ENCODE data around the gene RAB1A.

The RAB1A gene

GRCh38 chr2:65057391-65058052, 72.4 kb downstream of the RAB1A start:
- peak; percentile 23 for DNase-seq

GRCh38 chr2:65057054-65057375, 72.9 kb downstream of the RAB1A start:
- DNase-seq, result no peak

DNA sequence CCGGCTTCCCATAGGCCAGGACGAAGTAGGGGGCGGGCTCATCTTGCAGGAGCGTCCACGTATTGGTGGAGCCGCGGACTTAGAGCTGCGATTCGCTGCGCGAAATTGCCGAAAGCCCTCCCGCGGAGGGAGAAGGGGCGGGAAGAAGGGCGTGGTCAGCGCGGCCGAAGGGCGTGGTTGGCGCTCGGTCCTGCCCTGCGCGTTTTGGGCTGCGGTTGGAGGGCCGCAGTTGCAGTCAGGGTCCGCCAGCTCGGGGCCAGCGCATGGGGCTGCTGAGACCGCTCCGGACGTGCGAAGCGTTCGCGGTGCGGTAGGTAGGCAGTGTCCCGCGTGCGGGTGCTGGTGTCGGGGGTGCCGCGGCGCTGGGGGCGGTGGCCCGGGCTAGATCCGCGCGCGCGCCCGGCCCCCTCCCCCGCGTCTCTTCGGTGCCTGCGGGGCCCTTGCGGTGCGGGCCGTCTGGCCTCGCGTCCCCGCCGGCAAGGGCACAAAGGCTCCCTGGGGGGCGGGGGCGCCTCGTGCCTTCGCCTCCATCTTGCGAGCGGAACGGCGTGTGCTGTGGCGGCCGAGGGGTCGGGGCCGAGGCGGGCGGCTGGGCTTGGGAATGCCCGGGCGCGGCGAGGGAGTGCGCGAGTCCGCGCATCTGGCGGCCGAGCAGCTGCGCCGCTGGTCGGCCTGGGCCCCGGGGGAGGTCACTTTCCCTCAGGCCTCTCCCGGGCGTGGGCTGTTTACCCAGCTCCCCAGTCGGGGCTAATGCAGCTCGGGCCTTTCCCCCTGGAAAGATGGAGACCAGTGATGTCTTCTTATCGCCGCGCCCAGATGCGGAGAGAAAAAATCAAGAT, 73.5 kb downstream of the RAB1A start, which contains the start of gene CEP68:
CEP68 (plus strand) TSS at position 202 of the 839 bp plus-strand sequence. CDS start 13,029 bp downstream, outside the sequence.
- peak; percentile 93 for DNase-seq

GRCh38 chr2:65055422-65056214, 74.3 kb downstream of the RAB1A start:
- peak; percentile 32 for DNase-seq

DNA sequence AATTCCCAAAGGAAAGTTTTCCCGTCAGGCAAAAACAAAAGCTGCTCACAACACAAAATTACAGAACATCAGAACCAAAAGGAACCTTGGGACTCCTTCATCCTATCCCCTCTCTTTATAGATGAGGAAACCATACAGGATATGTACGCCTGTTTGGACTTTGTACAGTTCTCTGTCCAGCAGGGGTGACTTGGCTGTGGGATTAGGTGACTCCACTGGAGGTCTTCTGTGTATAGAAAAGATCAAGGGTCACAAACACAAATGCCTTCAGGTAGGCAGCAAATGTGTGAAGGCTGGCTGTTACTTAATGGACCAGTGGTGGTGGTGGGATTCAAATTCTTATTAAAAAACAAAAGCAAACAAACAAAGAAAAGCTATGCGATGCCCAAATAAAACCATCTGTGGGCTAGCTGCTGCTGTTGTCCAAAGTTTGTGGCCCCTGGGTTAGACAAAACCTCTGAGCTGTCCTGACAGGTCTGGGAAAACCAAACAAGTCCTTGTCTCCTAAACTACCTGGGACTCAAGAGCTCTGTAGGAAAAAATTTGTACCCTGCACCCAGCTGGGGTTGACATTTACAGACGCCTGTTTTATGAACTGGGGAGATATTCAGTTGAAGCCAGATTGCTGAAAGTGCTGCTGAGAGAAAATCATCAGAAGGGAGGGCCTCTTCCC, 75.0 kb downstream of the RAB1A start:
- no peak for DNase-seq

DNA sequence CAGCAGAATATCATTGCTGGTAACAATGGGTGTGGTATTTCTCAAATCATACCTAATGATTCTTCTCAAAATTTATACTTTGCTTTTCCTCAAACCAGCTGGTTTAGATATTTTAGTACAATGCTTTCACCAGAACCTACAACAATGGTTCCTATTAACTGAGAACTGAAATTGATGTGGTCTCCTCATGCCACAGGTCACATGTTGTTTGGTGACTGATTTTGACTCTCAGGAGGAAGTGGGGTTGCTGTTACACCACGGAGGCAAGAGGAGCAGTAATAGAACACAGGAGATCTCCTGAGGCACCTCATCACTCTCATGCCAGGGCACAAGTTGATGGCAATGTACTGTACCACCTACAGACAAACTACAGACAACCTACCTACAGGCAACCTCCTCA, 76.7 kb downstream of the RAB1A start:
- no peak for DNase-seq

DNA sequence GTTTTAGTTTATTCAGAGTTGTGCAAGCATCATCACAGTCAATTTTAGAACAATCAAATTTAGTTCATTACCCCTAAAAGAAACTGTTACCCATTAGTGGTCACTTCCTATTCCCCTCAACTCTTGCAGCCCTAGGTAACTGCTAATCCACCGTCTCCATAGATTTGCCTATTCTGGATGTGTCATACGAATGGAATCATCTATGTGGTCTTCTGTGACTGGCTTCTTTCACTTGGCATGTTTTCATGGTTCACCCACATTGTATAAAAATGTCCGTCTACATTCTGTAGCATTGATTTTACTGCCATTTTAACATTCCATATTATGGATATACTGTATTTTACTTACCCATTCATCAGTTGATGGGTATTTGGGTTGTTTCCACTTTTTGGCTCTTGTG, 79.0 kb downstream of the RAB1A start:
- DNase-seq, result no peak

DNA sequence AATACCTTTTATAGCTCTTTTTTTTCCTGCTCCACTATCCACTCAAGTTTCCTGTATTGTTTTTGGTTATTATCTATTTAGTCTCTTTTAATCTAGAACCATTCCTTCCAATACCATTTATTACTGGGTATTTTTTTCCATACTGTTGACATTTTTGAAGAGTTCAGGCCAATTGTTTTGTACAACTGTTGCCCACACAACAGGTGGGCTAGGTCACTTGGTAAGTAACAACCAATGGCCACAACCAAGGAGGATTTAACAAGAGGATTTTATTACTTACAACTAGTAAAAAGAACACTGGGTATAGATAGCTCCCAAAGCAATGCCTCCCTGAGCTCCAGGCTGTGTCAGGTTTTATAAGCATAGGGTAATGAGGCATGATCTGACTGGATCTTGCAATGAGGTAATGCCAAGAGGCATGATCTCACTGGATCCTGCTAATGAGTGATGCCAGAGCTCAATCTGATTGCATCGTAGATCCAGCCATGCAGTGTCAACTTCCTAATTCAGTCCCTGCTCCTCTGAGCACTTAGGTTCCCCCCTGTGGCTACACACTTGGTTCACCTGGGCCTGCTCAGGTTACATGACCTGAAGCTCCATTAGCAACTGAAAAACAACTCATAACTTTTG, 80.8 kb downstream of the RAB1A start:
- no peak for DNase-seq

- no peak for DNase-seq
Measured at GRCh38 chr2:65046633-65047407, 83.1 kb downstream of the RAB1A start.

GRCh38 chr2:65045651-65046050, 84.3 kb downstream of the RAB1A start:
- DNase-seq, result no peak

- no peak for DNase-seq
Measured at GRCh38 chr2:65044097-65044735, 85.7 kb downstream of the RAB1A start.

DNA sequence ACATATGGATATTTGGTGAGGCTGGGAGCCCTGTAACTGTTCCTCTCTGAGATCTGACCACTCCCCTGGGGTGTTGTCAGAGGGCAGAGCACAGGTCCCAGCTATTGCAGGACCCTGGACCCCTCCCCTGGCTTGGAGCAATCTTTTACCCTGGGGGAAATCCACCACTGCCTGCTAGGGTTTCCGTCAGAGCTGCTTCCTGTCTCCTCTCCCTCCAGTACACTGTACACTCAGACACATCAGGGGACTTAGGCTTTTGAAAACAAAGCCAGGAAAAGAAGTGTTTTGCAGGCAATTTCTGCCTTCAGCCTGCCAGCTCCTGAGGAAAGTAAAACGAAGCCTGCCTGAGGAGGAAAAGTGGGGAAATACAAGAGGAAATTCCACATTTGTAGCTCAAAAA, 86.9 kb downstream of the RAB1A start:
- DNase-seq, result no peak

DNA sequence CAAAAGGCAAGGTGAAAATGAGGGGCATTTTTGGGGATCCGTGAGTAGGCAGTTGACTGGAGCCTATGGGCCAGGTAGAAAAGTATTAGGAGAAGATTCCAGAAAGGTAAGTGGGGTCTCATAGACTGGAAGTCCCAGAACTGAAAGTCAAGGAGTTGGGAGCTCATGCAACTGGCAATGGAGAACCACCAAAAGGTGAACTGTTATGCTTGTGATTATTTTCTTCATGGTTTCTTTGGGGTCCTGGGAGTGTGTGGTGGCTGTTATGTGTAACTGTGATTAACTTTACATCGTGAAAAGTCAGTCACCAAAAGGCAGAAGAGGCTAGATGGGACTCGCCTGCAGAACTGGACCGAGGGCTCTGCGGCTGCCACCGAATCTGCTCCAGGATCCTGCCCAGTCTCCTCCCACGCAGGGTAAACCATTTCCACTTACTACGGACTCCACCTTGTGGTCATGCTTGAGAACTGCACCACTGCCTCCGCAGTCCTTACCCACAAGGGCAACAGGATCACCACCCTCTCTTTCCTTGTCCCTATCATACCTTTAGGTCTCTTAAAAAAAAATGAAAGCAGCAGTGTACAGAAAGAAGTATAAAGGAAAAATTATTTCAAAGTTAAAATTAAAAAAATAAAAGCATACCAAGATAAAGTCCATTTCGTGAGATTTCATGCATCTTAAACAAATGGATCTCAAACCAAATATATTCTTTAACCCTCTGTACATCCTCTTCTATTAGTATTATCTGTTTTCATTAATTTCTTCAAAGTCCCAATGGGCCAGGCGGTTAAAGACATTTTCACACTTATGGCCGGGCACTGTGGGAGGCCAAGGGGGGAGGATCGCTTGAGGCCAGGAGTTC, 89.3 kb downstream of the RAB1A start:
- DNase-seq, result peak; percentile 68

DNA sequence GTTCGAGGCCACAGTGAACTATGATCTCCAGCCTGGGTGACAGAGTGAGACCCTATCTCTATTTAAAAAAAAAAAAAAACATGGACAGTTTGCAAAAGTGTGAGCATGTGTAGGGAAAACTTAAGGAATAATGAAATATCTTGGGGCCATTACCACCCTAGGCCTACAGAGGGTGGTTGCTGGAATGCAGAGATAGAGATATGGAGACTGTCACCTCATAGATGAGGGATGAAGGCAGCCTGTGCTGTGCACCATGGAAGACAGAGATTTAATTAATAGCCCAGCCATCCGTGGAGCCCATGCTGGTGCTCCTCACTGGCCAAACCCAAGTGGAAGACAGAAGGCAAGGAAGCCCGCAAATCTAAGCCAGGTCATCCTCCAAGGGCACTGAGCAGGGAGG, 90.3 kb downstream of the RAB1A start:
- no peak for DNase-seq

GRCh38 chr2:65037178-65037577, 92.7 kb downstream of the RAB1A start:
- no peak for DNase-seq

Measured in NCI-H1092 (cell line).